Fibroblast of pulmonary artery (primary cell): Measurements from ENCODE around the gene NFATC1.
A peak's percentile ranks its signal among the peaks of the same experiment; 100 is the strongest.

ENCODE experiments used
- DNase-seq: peaks from one replicate; pipeline ENCODE4 v3.0.0-alpha.2; 2010; ENCODE audit warnings: low read depth
- H3K4me3 ChIP-seq: replicated peaks from 2 replicates; pipeline ENCODE4 v1.5.1; 2011; ENCODE audit warnings: low read depth, mild to moderate bottlenecking, control low read depth, low read length, moderate library complexity
- CTCF ChIP-seq: IDR thresholded peaks from 2 replicates; pipeline ENCODE4 v1.5.1; 2011; ENCODE audit warnings: mild to moderate bottlenecking, control low read depth, low read length, inconsistent platforms; ENCODE audit errors: missing control alignments

The NFATC1 gene

GRCh38 chr18:79572848-79573451 lies 177.2 kb downstream of the NFATC1 start:
- DNase-seq = no peak
- no peak overlapping the region for H3K4me3 ChIP-seq
- TF ChIP-seq CTCF = no peak

GRCh38 chr18:79573921-79574491 lies 178.3 kb downstream of the NFATC1 start:
- no peak for DNase-seq
- H3K4me3 ChIP-seq = no peak overlapping the region
- TF ChIP-seq CTCF = no peak

- no peak overlapping the region for H3K4me3 ChIP-seq
- TF ChIP-seq CTCF = no peak
- DNase-seq = no peak
These were observed 179.3 kb downstream of the NFATC1 start for GRCh38 chr18:79574938-79575525.

- no peak for TF ChIP-seq CTCF
- H3K4me3 ChIP-seq = no peak overlapping the region
- peak; percentile 63 for DNase-seq
These were observed 180.4 kb downstream of the NFATC1 start for GRCh38 chr18:79575891-79576685.

GRCh38 chr18:79576686-79577351 lies 181.1 kb downstream of the NFATC1 start:
- DNase-seq = peak; percentile 80
- no peak for TF ChIP-seq CTCF
- H3K4me3 ChIP-seq = no peak overlapping the region

- H3K4me3 ChIP-seq = no peak overlapping the region
- no peak for TF ChIP-seq CTCF
- peak; percentile 84 for DNase-seq
These were observed 182.0 kb downstream of the NFATC1 start for GRCh38 chr18:79577451-79578395.
